SJCRH30 (cell line): ENCODE results near the gene GNRH2. TPM values are rescaled to one million over a fixed set of nuclear protein-coding genes. Genes with fewer than 3 reads are reported as not detected.

Experiments used
- DNase-seq, 2 experiments: peaks; one replicate each; pipeline ENCODE4 v3.0.0-alpha.2; 2015 to 2020
- H3K27ac ChIP-seq: fragments of 250-450 bp; sonication (Bioruptor Pico); 2 replicates; pipeline ENCODE4 v1.5.1; 2020; ENCODE audit warnings: mild to moderate bottlenecking, moderate library complexity
- H3K27me3 ChIP-seq: fragments of 250-450 bp; sonication (Bioruptor Pico); 2 replicates; pipeline ENCODE4 v1.5.1; 2020; ENCODE audit warnings: mild to moderate bottlenecking, moderate library complexity
- H3K36me3 ChIP-seq: fragments of 250-450 bp; sonication (Bioruptor Pico); 2 replicates; pipeline ENCODE4 v1.5.1; 2020; ENCODE audit warnings: mild to moderate bottlenecking, moderate library complexity
- H3K4me1 ChIP-seq: fragments of 250-450 bp; sonication (Bioruptor Pico); 2 replicates; pipeline ENCODE4 v1.5.1; 2020; ENCODE audit warnings: mild to moderate bottlenecking, moderate library complexity
- H3K4me3 ChIP-seq: fragments of 250-450 bp; sonication (Bioruptor Pico); 2 replicates; pipeline ENCODE4 v1.5.1; 2020; ENCODE audit warnings: mild to moderate bottlenecking, moderate library complexity
- H3K9me3 ChIP-seq: fragments of 250-450 bp; sonication (Bioruptor Pico); replicated peaks from 2 replicates; pipeline ENCODE4 v1.5.1; 2020; ENCODE audit warnings: mild to moderate bottlenecking, moderate library complexity
- total RNA-seq: library from RNA; depleted of rRNA; stranded (reverse); fragments of >200 nt; shearing (Covaris generic); gene quantifications from 2 replicates; pipeline ENCODE4 v1.2.3, GENCODE V29; 2014; rRNA removed

The GNRH2 gene
- total RNA-seq, 1 experiment from 2014 or later = 0.43 TPM

DNA sequence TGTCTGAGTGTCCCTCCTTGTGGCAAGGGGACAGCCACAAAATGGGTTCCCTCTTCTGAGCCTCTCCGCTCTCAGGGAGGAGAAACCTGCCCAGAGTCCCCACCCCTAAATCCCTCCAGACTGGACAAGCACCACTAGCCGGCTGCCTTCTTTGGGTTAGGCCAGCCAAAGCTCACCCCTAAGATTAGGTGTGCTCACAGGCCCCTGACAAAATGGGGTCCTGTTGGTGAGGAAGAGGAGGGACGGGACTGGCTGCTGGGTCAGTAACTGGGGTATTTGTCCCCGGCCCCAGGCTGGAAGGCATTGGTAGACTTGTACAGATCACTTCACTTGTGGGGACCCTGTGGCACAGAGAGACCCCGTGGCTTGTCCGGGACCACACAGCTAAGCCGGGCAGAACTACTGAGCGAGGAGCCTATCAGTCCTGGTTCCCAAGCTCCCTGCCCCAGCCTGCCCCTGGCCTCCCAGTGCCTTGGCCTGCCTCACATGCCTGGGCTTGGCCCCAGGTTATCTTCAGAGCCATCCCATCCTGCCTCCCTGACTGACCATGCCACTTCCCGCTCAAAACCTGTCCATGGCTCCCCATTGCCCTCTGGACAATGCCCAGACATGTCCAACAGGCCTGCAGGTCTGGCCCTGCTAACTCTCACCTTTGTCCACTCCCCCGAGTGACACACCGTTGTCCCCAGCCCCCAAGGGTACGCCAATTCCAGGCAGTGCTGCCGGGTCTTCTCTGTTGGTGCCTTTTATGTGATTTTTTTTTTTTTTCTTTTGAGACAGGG lies 51.6 kb downstream of the GNRH2 start:
- H3K36me3 ChIP-seq = no peaks in the 10 kb centered on the region
- no peak overlapping the region for H3K4me3 ChIP-seq
- no peaks in the 10 kb centered on the region for H3K4me1 ChIP-seq
- H3K9me3 ChIP-seq = no peaks in the 10 kb centered on the region
- no peak for DNase-seq
- no peaks in the 10 kb centered on the region for H3K27me3 ChIP-seq
- no peak overlapping the region for H3K27ac ChIP-seq

Other genes with a start within 250 kb of the GNRH2 start
- gene CPXM1, start 243.0 kb upstream of the GNRH2 start, total RNA-seq = 0.10 and 0.12 TPM in 2 replicates
- gene C20orf141, start 228.6 kb upstream of the GNRH2 start, total RNA-seq = not detected in 2 replicates
- gene TMEM239, start 227.3 kb upstream of the GNRH2 start, total RNA-seq = not detected in 2 replicates
- 7.7 and 11.0 TPM in 2 replicates for gene PCED1A, start 203.0 kb upstream of the GNRH2 start, total RNA-seq
- gene VPS16, start 202.9 kb upstream of the GNRH2 start, total RNA-seq = 12.3 and 16.3 TPM in 2 replicates
- gene PTPRA, start 170.1 kb upstream of the GNRH2 start, total RNA-seq = 44.4 and 48.9 TPM in 2 replicates
- gene MRPS26, start 2.4 kb downstream of the GNRH2 start, total RNA-seq = 46.2 and 46.5 TPM in 2 replicates
- not detected in 2 replicates for gene OXT, start 28.0 kb downstream of the GNRH2 start, total RNA-seq
- not detected in 2 replicates for gene AVP, start 41.1 kb downstream of the GNRH2 start, total RNA-seq
- 20.2 and 21.0 TPM in 2 replicates for gene FASTKD5, start 116.2 kb downstream of the GNRH2 start, total RNA-seq
- gene UBOX5, start 116.2 kb downstream of the GNRH2 start, total RNA-seq = 5.2 and 5.8 TPM in 2 replicates
- 3.2 and 3.4 TPM in 2 replicates for gene LZTS3, start 129.9 kb downstream of the GNRH2 start, total RNA-seq
- 15.5 and 16.4 TPM in 2 replicates for gene DDRGK1, start 161.1 kb downstream of the GNRH2 start, total RNA-seq
- 46.4 and 46.5 TPM in 2 replicates for gene ITPA, start 165.9 kb downstream of the GNRH2 start, total RNA-seq
- 12.1 and 16.4 TPM in 2 replicates for gene SLC4A11, start 195.6 kb downstream of the GNRH2 start, total RNA-seq